ENCODE results near the gene NAT8L. TPM values are rescaled to one million over a fixed set of nuclear protein-coding genes. Genes with fewer than 3 reads are reported as not detected.
A peak's percentile ranks its signal among the peaks of the same experiment; 100 is the strongest.

NAT8L gene
- total and polyA plus RNA-seq, 8 donors = 0.23 to 7.3 (median 4.5) TPM

DNA sequence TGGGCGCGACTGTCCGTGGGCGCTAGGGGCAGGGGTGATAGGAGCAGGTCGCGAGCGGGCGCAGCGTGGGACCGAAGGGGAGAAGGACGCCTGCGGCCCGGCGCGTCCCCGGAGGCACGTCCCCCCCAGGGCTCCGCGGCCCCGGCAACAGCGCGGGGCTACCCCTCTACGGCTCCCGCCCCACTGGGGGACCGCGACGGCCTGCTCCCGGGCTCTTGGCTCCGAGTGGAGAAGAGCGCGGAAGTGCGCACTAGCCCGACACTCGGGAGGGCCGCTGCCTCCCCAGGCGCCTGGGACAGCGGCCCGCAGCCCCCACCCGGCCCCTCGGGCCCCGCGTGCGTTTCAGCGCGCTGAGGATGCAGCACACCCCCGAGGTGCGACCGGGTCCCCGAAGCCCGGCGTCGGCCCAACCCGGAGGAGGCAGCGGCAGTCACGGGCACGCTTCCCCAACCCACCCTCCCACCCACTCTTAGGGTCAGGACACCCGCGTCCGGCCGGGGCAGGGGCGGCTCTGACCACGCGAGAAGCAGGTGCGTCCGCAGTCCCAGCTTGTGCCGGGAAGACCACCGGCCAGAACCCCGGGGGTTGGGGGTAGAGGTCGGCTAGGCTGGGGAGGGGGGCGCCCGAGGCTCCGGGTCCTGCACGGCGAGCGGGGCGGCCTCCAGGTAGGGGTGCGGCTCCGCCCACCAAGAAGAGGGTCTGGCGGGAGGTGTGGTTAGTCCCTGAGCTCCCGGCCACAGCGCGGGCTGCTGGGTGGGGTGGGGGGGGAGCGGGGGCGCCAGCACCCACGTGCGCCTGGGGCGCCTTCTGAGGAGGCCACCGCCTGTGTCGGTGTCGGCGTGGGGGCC is 18.5 kb upstream of the NAT8L start:
- Histone ChIP-seq H3K9me3 (no peaks in the 10 kb centered on the region), H3K4me1 (peaks cover 12 to 27% of the 10 kb centered on the region in 2 donors), H3K4me3 (peak overlapping the region; percentile 52 to 55), H3K36me3 (no peaks in the 10 kb centered on the region), H3K27ac (no peak overlapping the region), H3K27me3 (peaks cover 20 to 90% of the 10 kb centered on the region in 2 donors)
- intact Hi-C loops (cut with DNase I) = no loop called here
- peak in 1 of 4 donors; percentile 81 for DNase-seq
- TF ChIP-seq CTCF (IDR thresholded peaks at IDR 0.05) = no peak
- ATAC-seq = no peak

DNA sequence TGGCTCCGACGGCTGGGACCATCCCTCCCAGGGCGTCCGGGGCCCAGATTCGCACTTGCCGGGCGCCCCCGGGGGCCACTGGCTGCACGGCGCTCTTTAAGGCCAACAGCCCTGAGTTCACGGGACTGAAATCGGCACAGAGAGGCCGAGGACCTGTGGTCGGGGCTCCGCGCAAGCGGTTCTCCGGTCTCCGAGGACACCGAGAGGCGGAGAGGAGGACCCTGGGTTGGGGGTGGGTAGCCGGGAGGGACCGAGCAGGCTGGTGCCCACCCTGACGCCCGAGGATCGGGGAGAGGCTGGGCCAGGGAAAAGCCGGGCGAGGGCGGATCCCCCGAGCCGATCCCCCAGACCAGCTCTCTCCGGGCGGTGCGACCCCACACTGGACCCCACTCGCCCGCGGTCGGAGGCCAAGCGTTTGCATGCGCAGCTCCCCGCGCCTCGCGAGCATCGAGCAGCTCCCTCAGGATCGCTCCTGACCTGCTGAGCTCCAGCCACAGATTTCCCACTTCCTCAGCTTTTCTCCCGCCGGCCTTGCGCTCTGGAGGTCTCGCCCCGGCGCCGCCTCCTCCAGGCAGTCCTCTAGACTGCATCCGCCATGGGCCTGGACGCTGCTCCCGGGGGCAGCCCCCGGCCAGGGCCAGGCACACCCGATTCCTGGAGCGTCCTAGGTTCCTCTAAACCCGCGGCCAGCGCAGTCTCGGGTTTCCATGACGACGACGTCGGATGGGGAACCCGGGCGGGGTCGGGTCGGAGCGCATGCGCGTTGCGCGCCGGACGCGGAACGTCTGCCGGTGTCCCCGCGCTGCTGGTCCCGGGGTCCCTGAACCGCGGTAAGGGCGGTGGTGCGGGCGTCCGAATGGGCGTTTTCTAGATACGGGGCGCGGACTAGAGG is 17.6 kb upstream of the NAT8L start:
- Histone ChIP-seq H3K36me3 (no peaks in the 10 kb centered on the region), H3K27ac (no peak overlapping the region), H3K9me3 (no peaks in the 10 kb centered on the region), H3K27me3 (peaks cover 20 to 90% of the 10 kb centered on the region in 2 donors), H3K4me1 (peaks cover 12 to 27% of the 10 kb centered on the region in 2 donors), H3K4me3 (peak overlapping the region; percentile 52 to 55)
- peak; percentile 81 for ATAC-seq
- peak; percentile 50 to 98 (median 84) for DNase-seq
- no peak for TF ChIP-seq CTCF (IDR thresholded peaks at IDR 0.05)
- intact Hi-C loops (cut with DNase I) = no loop called here

DNA sequence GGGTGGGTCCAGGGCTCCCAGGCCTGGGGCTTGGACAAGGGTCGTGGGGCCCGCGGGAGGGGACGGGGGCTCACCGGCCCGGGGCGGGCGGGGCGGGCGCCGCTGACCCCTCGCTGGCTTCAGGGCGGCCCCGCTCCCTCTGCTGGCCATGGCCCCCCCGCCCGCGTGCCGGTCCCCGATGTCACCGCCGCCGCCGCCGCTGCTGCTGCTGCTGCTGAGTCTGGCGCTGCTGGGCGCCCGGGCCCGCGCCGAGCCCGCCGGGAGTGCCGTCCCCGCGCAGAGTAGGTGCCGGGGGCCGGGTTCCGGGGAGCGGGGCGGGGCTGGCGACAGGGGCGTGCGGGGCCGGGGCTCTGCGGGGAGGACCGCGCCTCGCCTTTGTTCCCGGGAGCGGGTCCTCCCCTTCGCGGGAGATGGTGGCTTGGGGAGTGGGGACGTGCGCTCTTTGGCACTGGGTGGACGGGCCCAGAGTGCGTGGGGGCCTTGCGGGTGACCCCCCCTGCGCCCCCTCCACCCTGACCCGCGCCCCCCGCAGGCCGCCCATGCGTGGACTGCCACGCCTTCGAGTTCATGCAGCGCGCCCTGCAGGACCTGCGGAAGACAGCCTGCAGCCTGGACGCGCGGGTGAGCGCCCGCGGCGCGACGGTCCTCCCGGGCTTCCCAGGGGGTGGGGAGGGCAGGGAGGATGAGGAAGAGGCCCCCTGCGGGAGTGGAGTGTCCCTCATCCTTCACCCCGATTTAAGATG is 16.8 kb upstream of the NAT8L start:
- ATAC-seq (peak; percentile 59), DNase-seq (peak in 1 of 4 donors; percentile 86)
- Histone ChIP-seq H3K27ac (no peak overlapping the region), H3K4me1 (peaks cover 12 to 27% of the 10 kb centered on the region in 2 donors), H3K36me3 (no peaks in the 10 kb centered on the region), H3K9me3 (no peaks in the 10 kb centered on the region), H3K27me3 (peaks cover 24 to 92% of the 10 kb centered on the region in 2 donors), H3K4me3 (peak overlapping the region; percentile 52 to 55)
- TF ChIP-seq CTCF (IDR thresholded peaks at IDR 0.05) = no peak
- intact Hi-C loops (cut with DNase I) = no loop called here

DNA sequence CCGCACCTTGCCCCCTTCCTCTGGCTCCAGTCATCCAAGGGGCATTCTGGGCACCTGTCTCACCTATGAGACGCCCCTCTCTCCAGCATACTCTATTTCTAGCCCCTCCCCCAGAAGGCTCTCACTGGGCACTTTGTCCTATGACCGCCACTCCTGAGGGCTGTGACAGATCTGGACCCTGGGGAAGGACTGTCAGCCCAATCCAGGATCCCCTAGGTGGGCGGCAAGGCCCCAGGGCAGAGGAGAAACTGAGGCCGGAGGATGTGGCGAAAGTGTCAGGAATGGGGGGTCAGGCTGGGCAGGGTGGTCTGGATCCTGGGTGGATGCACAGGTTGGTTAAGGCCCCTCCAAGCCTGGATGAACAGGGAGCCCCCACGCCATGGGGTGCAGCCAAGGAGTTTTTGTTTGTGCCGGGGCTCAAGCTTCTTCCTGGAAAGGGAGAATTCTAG is 16.2 kb upstream of the NAT8L start:
- DNase-seq (peak in 1 of 4 donors; percentile 39), ATAC-seq (no peak)
- TF ChIP-seq CTCF (IDR thresholded peaks at IDR 0.05) = no peak
- H3K27ac ChIP-seq = no peak overlapping the region
- peak overlapping the region in 1 of 2 donors; percentile 52 for H3K4me3 ChIP-seq
- intact Hi-C loops (cut with DNase I) = no loop called here
- no peaks in the 10 kb centered on the region for H3K36me3 ChIP-seq
- H3K9me3 ChIP-seq = no peaks in the 10 kb centered on the region
- peaks cover 24 to 98% of the 10 kb centered on the region in 2 donors for H3K27me3 ChIP-seq
- H3K4me1 ChIP-seq = peaks cover 12 to 27% of the 10 kb centered on the region in 2 donors

All from left lung (tissue), 10 donors.